ENCODE results near the gene CMSS1. TPM values are rescaled to one million over a fixed set of nuclear protein-coding genes. Genes with fewer than 3 reads are reported as not detected.

CMSS1 gene
- total RNA-seq, 1 donor from 2014 or later: 28.4 TPM

GRCh38 chr3:100106531-100107141 is 289.0 kb downstream of the CMSS1 start:
- no peak overlapping the region for H3K4me3 ChIP-seq (ENCODE audit: low read depth, low read length)
- no peak for DNase-seq (ENCODE audit: low read depth)
- no peak for TF ChIP-seq CTCF (conservative IDR thresholded peaks at IDR 0.05; ENCODE audit: low read depth, low read length)

GRCh38 chr3:100107221-100107814 is 289.7 kb downstream of the CMSS1 start:
- TF ChIP-seq CTCF (conservative IDR thresholded peaks at IDR 0.05; ENCODE audit: low read depth, low read length): no peak
- DNase-seq (ENCODE audit: low read depth): no peak
- no peak overlapping the region for H3K4me3 ChIP-seq (ENCODE audit: low read depth, low read length)

GRCh38 chr3:100108464-100109079 is 290.9 kb downstream of the CMSS1 start:
- no peak overlapping the region for H3K4me3 ChIP-seq (ENCODE audit: low read depth, low read length)
- TF ChIP-seq CTCF (conservative IDR thresholded peaks at IDR 0.05; ENCODE audit: low read depth, low read length): no peak
- DNase-seq (ENCODE audit: low read depth): no peak

- DNase-seq (ENCODE audit: low read depth): no peak
- H3K4me3 ChIP-seq (ENCODE audit: low read depth, low read length): no peak overlapping the region
- TF ChIP-seq CTCF (conservative IDR thresholded peaks at IDR 0.05; ENCODE audit: low read depth, low read length): no peak
These were observed 292.5 kb downstream of the CMSS1 start for GRCh38 chr3:100110162-100110561.

DNA sequence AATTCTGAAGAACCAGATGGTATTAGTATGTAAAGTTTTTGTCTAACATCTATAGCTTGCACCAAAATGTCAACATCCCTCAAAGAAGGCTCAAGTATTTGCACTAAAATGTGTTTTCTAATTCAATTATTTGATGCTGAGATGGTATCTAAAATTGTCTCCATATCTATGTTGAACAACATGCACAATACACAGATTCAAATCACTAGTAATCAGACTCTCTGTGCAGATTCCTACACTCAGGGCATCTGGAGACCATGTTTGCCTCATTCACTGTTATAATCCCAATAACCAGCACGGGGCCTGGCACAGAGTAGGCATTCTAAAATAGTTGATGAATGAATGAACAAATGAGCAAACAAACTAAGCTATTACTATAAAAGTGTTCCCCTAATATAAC is 294.1 kb downstream of the CMSS1 start:
- no peak for TF ChIP-seq CTCF (conservative IDR thresholded peaks at IDR 0.05; ENCODE audit: low read depth, low read length)
- H3K4me3 ChIP-seq (ENCODE audit: low read depth, low read length): no peak overlapping the region
- no peak for DNase-seq (ENCODE audit: low read depth)

DNA sequence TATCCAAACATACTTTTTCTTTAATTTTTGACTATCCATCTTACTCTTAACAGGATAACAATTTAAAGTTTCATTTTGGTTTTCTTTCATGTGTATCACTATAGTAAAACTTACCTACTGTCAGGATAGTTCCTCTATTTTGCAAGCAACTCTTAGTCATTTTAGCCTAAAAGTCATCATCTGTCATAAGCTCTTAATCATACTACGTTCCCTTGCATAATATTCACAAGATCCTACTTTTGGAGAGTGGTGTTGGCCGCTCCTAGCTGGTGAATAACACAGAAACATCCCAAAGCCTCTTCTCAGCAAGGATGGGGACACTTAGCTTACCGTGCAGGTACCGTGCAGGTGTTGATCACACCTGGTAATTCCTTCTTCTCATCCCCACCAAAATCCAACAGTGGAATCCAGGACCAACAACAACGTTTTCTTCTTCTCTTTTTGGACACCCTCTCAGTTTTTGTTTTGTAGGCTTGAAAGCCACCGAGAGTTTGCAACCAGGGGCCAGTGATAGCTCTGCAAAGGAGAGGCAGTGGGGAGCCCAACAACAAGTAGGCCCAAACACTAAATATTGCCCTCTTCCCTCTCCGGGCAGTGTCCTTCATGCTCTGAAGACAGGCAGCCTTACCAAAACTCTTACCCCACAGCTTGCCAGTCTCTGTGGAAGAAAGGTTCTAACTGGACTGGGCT is 296.2 kb downstream of the CMSS1 start:
- DNase-seq (ENCODE audit: low read depth): no peak
- no peak for TF ChIP-seq CTCF (conservative IDR thresholded peaks at IDR 0.05; ENCODE audit: low read depth, low read length)
- H3K4me3 ChIP-seq (ENCODE audit: low read depth, low read length): no peak overlapping the region

Data from epithelial cell of proximal tubule (primary cell).